Spleen (tissue), 7 donors: ENCODE measurements around the gene SLC35F3.
"Not testable (repeated sequence)": the region's sequence is repeated elsewhere in the genome, so short reads cannot be mapped to it uniquely, and the experiment has no call there.

ENCODE experiments used
- CTCF ChIP-seq, 11 experiments: fragments of 200-600 bp in 7 of 11; fragments of 450-650 bp in 4 of 11; sonication (generic) in 4 of 11; IDR thresholded peaks in 8 of 11; conservative IDR thresholded peaks in 3 of 11; 1 replicate in 7 of 11; 2 replicates in 4 of 11; pipeline versions ENCODE4 v1.4.0 to v1.8.0; 2016 to 2021; ENCODE audit warnings: antibody characterized with exemption in 11 of 11, inconsistent platforms in 4 of 11, mild to moderate bottlenecking in 1 of 11
- POLR2A ChIP-seq, 3 donors: fragments of 450-650 bp; IDR thresholded peaks; one replicate each; pipeline ENCODE4 v1.5.1; 2017; ENCODE audit warnings: antibody characterized with exemption in 3 of 3, mild to moderate bottlenecking in 1 of 3
- donor health status: DM: no; HTN: no; CAD: no; lungs with moderate emphysema.
- donor health status: DM: no; HTN: no; CAD: no.
- donor health status: DM: no; HTN: no; CAD: no.

GRCh38 chr1:234301663-234302062, 397.2 kb downstream of the SLC35F3 start:
- not testable (repeated sequence) for TF ChIP-seq POLR2A (IDR thresholded peaks at IDR 0.05); CTCF (IDR thresholded peaks at IDR 0.05 in 8 of 11, conservative IDR thresholded peaks at IDR 0.05 in 3 of 11)
